ENCODE results near the gene SLC15A2.
"Not testable (repeated sequence)": the region's sequence is repeated elsewhere in the genome, so short reads cannot be mapped to it uniquely, and the experiment has no call there.

Gene SLC15A2, protein sequence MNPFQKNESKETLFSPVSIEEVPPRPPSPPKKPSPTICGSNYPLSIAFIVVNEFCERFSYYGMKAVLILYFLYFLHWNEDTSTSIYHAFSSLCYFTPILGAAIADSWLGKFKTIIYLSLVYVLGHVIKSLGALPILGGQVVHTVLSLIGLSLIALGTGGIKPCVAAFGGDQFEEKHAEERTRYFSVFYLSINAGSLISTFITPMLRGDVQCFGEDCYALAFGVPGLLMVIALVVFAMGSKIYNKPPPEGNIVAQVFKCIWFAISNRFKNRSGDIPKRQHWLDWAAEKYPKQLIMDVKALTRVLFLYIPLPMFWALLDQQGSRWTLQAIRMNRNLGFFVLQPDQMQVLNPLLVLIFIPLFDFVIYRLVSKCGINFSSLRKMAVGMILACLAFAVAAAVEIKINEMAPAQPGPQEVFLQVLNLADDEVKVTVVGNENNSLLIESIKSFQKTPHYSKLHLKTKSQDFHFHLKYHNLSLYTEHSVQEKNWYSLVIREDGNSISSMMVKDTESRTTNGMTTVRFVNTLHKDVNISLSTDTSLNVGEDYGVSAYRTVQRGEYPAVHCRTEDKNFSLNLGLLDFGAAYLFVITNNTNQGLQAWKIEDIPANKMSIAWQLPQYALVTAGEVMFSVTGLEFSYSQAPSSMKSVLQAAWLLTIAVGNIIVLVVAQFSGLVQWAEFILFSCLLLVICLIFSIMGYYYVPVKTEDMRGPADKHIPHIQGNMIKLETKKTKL

GRCh38 chr3:121894301-121894990 is at the start of gene SLC15A2:
TSS of gene SLC15A2 (plus strand) at chr3:121894401. CDS start at chr3:121894477, 76 bp downstream.
- no peak for TF ChIP-seq CTCF (IDR thresholded peaks at IDR 0.05; ENCODE audit: low read length, missing control alignments)
- H3K4me3 ChIP-seq (replicated peaks; ENCODE audit: low read depth, low read length), result no peak within 1 kb of the TSS
- peak; percentile 13 for DNase-seq (ENCODE audit: low read depth)

- H3K4me3 ChIP-seq (replicated peaks; ENCODE audit: low read depth, low read length), result no peak overlapping the region
- DNase-seq (ENCODE audit: low read depth), result no peak
- TF ChIP-seq CTCF (IDR thresholded peaks at IDR 0.05; ENCODE audit: low read length, missing control alignments), result no peak
Observed at GRCh38 chr3:121844892-121845291, 49.3 kb upstream of the SLC15A2 start.

GRCh38 chr3:121852256-121852655 is 41.9 kb upstream of the SLC15A2 start:
- no peak overlapping the region for H3K4me3 ChIP-seq (replicated peaks; ENCODE audit: low read depth, low read length)
- DNase-seq (ENCODE audit: low read depth), result no peak
- no peak for TF ChIP-seq CTCF (IDR thresholded peaks at IDR 0.05; ENCODE audit: low read length, missing control alignments)

DNA sequence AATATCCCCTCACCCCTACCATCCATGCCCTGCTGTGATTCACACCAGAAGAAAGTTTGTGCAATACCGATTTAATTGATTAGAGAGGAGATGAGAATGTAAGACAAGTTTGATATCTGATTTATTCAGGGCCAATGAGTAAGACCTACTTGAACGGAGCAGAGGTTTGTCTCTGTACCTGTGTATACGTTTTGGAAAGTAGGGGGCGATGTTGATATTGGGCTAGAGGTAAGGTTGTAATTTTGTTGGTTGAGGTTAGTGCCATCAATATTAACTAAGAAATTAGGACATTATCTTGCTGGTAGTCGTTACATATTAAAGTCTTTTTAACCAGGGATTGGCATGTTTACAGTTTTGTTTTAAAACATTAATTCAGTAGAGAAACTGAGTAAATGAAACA is 38.6 kb upstream of the SLC15A2 start:
- peak; percentile 34 for TF ChIP-seq CTCF (IDR thresholded peaks at IDR 0.05; ENCODE audit: low read length, missing control alignments)
- peak; percentile 17 for DNase-seq (ENCODE audit: low read depth)
- H3K4me3 ChIP-seq (replicated peaks; ENCODE audit: low read depth, low read length), result no peak overlapping the region

- H3K4me3 ChIP-seq (replicated peaks; ENCODE audit: low read depth, low read length); DNase-seq (ENCODE audit: low read depth): not testable (repeated sequence)
Observed at GRCh38 chr3:121857778-121858177, 36.4 kb upstream of the SLC15A2 start.

DNA sequence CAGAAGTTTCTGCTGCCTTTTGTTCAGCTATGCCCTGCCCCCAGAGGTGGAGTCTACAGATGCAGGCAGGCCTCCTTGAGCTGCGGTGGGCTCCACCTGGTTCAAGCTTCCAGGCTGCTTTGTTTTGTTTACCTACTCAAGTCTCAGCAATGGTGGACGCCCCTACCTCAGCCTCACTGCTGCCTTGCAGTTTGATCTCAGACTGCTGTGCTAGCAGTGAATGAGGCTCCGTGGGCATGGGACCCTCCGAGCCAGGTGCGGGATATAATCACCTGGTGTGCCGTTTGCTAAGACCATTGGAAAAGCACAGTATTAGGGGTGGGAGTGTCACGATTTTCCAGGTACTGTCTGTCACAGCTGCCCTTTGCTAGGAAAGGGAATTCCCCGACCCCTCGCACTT is 31.0 kb upstream of the SLC15A2 start:
- not testable (repeated sequence) for DNase-seq (ENCODE audit: low read depth); H3K4me3 ChIP-seq (replicated peaks; ENCODE audit: low read depth, low read length)

DNA sequence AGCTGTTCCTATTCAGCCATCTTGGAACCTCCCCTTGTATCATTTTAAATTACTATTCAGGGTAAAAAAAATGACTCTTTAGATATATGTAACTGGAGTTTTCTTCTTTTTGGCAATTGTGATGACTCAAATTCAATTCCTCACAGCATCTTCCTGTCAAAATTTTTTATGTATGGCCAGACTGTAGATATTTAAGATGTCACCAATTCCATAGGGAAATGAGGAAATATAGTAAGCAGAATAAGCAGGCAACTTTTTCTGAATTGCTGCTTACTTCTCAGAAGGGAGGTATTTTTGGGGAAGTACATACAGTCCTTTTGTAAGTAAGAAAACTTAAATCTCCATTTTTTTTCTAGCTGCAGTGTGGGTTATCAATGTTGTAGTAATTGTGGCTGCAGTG is 30.4 kb upstream of the SLC15A2 start:
- TF ChIP-seq CTCF (IDR thresholded peaks at IDR 0.05; ENCODE audit: low read length, missing control alignments), result no peak
- H3K4me3 ChIP-seq (replicated peaks; ENCODE audit: low read depth, low read length), result no peak overlapping the region
- no peak for DNase-seq (ENCODE audit: low read depth)

All from fibroblast of pulmonary artery (primary cell).